Kidney (tissue), 14 donors: ENCODE data around the gene CHAD. TPM values are rescaled to one million over a fixed set of nuclear protein-coding genes. Genes with fewer than 3 reads are reported as not detected.

ENCODE experiments used
- DNase-seq, 5 donors: peaks; one replicate each; pipeline ENCODE4 v3.0.0-alpha.2; 2013 to 2020
- FAIRE-seq: peaks from 2 replicates; lab custom pipeline; 2012; peaks lifted over from hg19 to GRCh38; lab: Jason Lieb, UNC
- H3K27ac ChIP-seq, 2 donors: one replicate each; pipeline ENCODE4 v1.7.0; 2013; ENCODE audit warnings: low read depth in 2 of 2, low read length in 2 of 2, inconsistent platforms in 1 of 2
- H3K27me3 ChIP-seq: one replicate; pipeline ENCODE4 v1.7.1; 2013; ENCODE audit warnings: low read length, inconsistent platforms; ENCODE audit not compliant: control insufficient read depth, insufficient read depth
- H3K36me3 ChIP-seq, 3 donors: one replicate each; pipeline versions ENCODE4 v1.7.0 to v1.7.1; 2013; ENCODE audit warnings: low read length in 3 of 3, control low read depth in 1 of 3, inconsistent platforms in 1 of 3; ENCODE audit not compliant: insufficient read depth in 3 of 3, control insufficient read depth in 2 of 3
- H3K4me1 ChIP-seq, 3 donors: one replicate each; pipeline versions ENCODE4 v1.7.0 to v1.7.1; 2013; ENCODE audit warnings: low read length in 3 of 3, inconsistent platforms in 1 of 3, low read depth in 1 of 3; ENCODE audit not compliant: control insufficient read depth in 2 of 3, insufficient read depth in 2 of 3
- H3K4me3 ChIP-seq, 3 donors: one replicate each; pipeline versions ENCODE4 v1.7.0 to v1.8.1; 2013; ENCODE audit warnings: low read length in 3 of 3, control low read depth in 1 of 3, inconsistent platforms in 1 of 3
- H3K9ac ChIP-seq, 3 donors: one replicate each; pipeline versions ENCODE4 v1.7.0 to v1.7.1; 2013; ENCODE audit warnings: low read length in 3 of 3, control low read depth in 1 of 3, inconsistent platforms in 1 of 3
- H3K9me3 ChIP-seq, 3 donors: one replicate each; pipeline versions ENCODE4 v1.7.0 to v1.7.1; 2013; ENCODE audit warnings: low read length in 3 of 3, control low read depth in 1 of 3, inconsistent platforms in 1 of 3; ENCODE audit not compliant: control insufficient read depth in 2 of 3, insufficient read depth in 1 of 3
- CTCF ChIP-seq: IDR thresholded peaks from 3 replicates; pipeline ENCODE4 v1.5.1; 2012; ENCODE audit warnings: mild to moderate bottlenecking, moderate library complexity, borderline replicate concordance; ENCODE audit not compliant: insufficient read depth; ENCODE audit errors: extremely low read depth
- intact Hi-C: fragments of 100-400 bp; cut with DNase I; formaldehyde crosslinking; loops from one replicate; pipeline ENCODE4 v1.11.1; 2022
- polyA plus RNA-seq: library from polyadenylated mRNA; stranded (reverse); fragments of 350-450 nt; fragmentation: Illumina TruSeq; extraction: RNeasy Lipid Tissue Mini Kit (QIAGEN cat#74804); gene quantifications from one replicate; pipeline ENCODE4 v1.2.3, GENCODE V29; 2014; ENCODE audit warnings: low read depth, low replicate concordance; ENCODE audit not compliant: insufficient read depth
- total RNA-seq: library from RNA; stranded (reverse); fragmentation: NEBNext Ultra II Directional; extraction: Animal tissue kit (Norgen Biotek cat#: 25700); gene quantifications from one replicate; pipeline ENCODE4 v1.2.1, GENCODE V29; 2021
- donor health status: control.
- donor health status: control.
- donor health status: control.
- donor health status: control.
- donor health status: control.
- donor health status: DM: yes; HTN: yes; CAD: no.
- donor health status: Normal renal cell carcinoma (clear cell type).

Gene CHAD
- total and polyA plus RNA-seq, 2 donors from 2014 or later: 0.22 to 0.43 TPM

GRCh38 chr17:50480854-50481490 lies 12.3 kb upstream of the CHAD start:
- Histone ChIP-seq H3K4me1 (peaks cover 0 to 18% (median 6%) of the 10 kb centered on the region in 3 donors), H3K9ac (peak overlapping the region in 1 of 3 donors; percentile 60), H3K4me3 (no peak overlapping the region), H3K27ac (no peak overlapping the region), H3K9me3 (no peaks in the 10 kb centered on the region), H3K27me3 (no peaks in the 10 kb centered on the region), H3K36me3 (peaks cover 0 to 30% (median 19%) of the 10 kb centered on the region in 3 donors)
- DNase-seq: no peak
- intact Hi-C loops: no loop called here
- no peak for FAIRE-seq
- no peak for TF ChIP-seq CTCF

- FAIRE-seq: no peak
- Histone ChIP-seq H3K9ac (peak overlapping the region in 1 of 3 donors; percentile 22), H3K36me3 (peaks cover 0 to 23% (median 13%) of the 10 kb centered on the region in 3 donors), H3K27ac (peak overlapping the region in 1 of 2 donors; percentile 3), H3K27me3 (no peaks in the 10 kb centered on the region), H3K4me1 (peaks cover 0 to 18% (median 10%) of the 10 kb centered on the region in 3 donors), H3K4me3 (no peak overlapping the region), H3K9me3 (no peaks in the 10 kb centered on the region)
- no peak for DNase-seq
- TF ChIP-seq CTCF: no peak
- intact Hi-C loops: no loop called here
Measured at GRCh38 chr17:50480142-50480764, 11.6 kb upstream of the CHAD start.

- H3K36me3 ChIP-seq: peaks cover 0 to 19% (median 9%) of the 10 kb centered on the region in 3 donors
- no peaks in the 10 kb centered on the region for H3K9me3 ChIP-seq
- TF ChIP-seq CTCF: peak; percentile 45
- peak overlapping the region in 2 of 3 donors; percentile 63 to 92 for H3K9ac ChIP-seq
- intact Hi-C loops: no loop called here
- H3K27me3 ChIP-seq: no peaks in the 10 kb centered on the region
- peak overlapping the region in 2 of 3 donors; percentile 78 to 83 for H3K4me3 ChIP-seq
- peak overlapping the region; percentile 92 to 93 for H3K27ac ChIP-seq
- peak; percentile 88 to 93 (median 91) for DNase-seq
- FAIRE-seq: no peak
- peaks cover 0 to 19% (median 15%) of the 10 kb centered on the region in 3 donors for H3K4me1 ChIP-seq
Measured at GRCh38 chr17:50479522-50480141, 11.0 kb upstream of the CHAD start.
